HTR-8/SVneo (cell line): ENCODE results near the gene NXN.
"Not testable (repeated sequence)": the region's sequence is repeated elsewhere in the genome, so short reads cannot be mapped to it uniquely, and the experiment has no call there.

Experiments used
- DNase-seq: peaks from one replicate; pipeline ENCODE4 v3.0.0; 2011; ENCODE audit warnings: low spot score, mixed read lengths; ENCODE audit not compliant: insufficient read length
- FAIRE-seq: peaks from 2 replicates; lab custom pipeline; 2011; peaks lifted over from hg19 to GRCh38; lab: Jason Lieb, UNC

Gene NXN

DNA sequence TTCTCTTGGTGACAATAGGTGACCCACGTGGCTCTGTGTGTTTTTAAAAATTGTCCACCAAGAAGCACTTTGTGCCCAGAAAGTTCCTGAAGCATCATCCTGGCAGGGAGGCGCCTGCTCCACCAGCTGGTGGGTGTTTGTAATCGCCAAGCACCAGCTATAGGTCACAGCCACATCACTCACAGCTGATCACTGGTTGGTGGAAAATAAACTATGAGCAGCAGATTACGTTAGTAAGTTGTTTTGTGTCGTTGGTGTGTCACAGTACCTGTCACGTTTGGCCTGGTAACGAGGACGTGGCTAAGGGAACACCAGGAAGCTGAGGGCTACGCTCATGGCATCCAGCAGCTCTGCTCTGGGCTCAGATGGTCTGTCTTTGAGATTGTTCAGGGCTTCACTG lies 187.3 kb downstream of the NXN start:
- DNase-seq = no peak
- FAIRE-seq = peak; percentile 31

GRCh38 chr17:791829-792228 lies 187.7 kb downstream of the NXN start:
- no peak for FAIRE-seq
- no peak for DNase-seq

DNA sequence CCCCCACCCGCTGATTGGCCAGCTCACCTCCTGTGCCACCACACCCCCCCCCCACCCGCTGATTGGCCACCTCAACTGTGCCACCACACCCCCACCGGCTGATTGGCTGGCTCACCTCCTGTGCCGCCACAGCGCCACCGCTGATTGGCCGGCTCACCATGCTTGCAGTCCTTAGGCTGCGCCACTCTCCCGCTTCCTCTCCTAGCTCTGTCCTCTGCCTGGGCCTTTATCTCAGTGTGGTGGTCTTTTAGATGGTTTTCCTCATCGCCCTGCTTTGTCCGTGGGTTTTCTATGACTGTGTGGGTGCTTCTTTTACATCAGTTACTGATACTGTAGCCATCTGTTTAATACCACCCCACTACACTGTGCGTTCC lies 188.7 kb downstream of the NXN start:
- DNase-seq, FAIRE-seq: not testable (repeated sequence)

- peak; percentile 90 for FAIRE-seq
Observed at GRCh38 chr17:789931-790873, 189.4 kb downstream of the NXN start.

DNA sequence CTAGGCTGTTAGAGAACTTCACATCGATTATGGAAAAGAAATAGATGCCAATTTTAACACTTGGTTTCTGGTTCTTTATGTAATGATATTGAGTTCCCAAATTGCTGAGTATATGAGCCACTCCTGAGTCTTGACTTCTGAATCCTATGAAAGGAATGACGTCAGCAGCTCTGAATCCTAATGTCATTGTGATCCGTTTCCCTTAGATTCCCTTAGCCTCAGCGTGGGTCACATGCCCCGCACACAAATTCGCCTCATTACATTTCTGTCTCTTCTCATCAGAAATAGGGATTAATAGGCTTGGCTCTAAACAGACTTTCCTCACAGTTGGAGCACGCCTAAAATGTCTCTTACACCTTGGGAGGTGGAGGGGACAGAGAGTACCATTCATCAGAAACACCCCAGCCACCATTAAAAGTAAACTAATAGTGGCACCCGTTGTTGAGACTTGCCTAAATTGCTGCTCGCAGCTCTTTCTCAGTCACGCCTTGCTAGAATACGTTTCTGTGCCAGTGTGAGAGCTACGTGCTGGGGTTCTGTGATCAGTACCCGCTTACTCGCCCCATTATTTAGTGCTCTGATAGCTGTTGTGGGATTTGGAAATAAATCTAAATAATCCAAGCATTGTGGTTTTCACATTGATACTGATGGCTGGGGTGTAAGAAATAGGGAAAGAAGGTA lies 190.3 kb downstream of the NXN start:
- no peak for DNase-seq
- FAIRE-seq = no peak

More at GRCh38 chr17:789931-790873, 189.4 kb downstream of the NXN start:
- not testable (repeated sequence) for DNase-seq

DNA sequence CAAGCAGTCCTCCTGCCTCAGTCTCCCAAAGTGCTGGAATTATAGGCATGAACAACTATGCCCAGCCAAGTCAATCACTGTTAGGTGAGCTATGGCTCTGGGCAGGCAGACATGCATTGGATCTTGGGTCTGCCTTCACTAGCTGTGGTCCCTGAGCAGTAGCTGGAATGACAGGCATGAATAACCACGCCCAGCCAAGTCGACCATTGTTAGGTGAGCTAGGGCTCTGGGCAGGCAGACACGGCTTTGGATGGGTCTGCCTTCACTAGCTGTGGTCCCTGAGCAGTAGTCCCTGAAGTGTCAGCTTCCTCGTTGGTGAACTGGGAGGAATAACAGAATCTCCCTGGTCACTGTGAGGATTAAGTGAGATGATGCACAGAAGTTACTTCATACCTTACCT lies 191.0 kb downstream of the NXN start:
- DNase-seq (no peak), FAIRE-seq (peak; percentile 13)

DNA sequence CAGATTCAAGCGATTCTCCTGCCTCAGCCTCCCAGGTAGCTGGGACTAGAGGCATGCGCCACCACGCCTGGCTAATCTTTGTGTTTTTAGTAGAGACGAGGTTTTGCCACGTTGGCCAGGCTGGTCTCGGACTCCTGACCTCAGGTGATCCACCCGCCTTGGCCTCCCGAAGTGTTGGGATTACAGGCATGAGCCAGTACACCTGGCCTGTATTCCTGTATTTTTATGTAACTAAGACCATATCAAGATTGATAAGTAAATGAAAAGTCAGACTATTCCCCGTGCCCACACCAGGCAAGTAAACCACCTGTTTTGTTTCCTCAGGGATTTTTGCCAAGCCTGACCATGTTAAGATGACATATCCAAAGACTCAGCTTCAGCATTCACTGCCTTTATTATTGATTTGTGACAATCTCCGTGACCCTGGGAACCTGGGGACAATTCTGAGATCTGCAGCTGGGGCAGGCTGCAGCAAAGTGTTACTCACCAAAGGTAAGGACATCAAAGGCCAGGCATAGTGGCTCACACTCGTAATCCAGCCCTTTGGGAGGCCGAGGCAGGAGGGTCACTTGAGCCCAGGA lies 191.8 kb downstream of the NXN start:
- DNase-seq = no peak
- FAIRE-seq = no peak

- FAIRE-seq, DNase-seq: not testable (repeated sequence)
Observed at GRCh38 chr17:785901-786300, 193.7 kb downstream of the NXN start.

- FAIRE-seq = peak; percentile 80
Observed at GRCh38 chr17:784143-784542, 195.4 kb downstream of the NXN start.

GRCh38 chr17:781805-782731 lies 197.5 kb downstream of the NXN start, which contains the start of the genes GLOD4 and MRM3:
Gene GLOD4 (minus strand): TSS chr17:782280. CDS start chr17:782255, 25 bp downstream.
Gene MRM3 (plus strand): TSS chr17:782353. CDS start chr17:782379, 26 bp downstream.
- DNase-seq = peak; percentile 97
- FAIRE-seq = peak; percentile 97

More at GRCh38 chr17:784143-784542, 195.4 kb downstream of the NXN start:
- no peak for DNase-seq

- FAIRE-seq (no peak), DNase-seq (no peak)
Observed at GRCh38 chr17:778096-778495, 201.5 kb downstream of the NXN start.

GRCh38 chr17:774313-774584 lies 205.3 kb downstream of the NXN start:
- no peak for FAIRE-seq

DNA sequence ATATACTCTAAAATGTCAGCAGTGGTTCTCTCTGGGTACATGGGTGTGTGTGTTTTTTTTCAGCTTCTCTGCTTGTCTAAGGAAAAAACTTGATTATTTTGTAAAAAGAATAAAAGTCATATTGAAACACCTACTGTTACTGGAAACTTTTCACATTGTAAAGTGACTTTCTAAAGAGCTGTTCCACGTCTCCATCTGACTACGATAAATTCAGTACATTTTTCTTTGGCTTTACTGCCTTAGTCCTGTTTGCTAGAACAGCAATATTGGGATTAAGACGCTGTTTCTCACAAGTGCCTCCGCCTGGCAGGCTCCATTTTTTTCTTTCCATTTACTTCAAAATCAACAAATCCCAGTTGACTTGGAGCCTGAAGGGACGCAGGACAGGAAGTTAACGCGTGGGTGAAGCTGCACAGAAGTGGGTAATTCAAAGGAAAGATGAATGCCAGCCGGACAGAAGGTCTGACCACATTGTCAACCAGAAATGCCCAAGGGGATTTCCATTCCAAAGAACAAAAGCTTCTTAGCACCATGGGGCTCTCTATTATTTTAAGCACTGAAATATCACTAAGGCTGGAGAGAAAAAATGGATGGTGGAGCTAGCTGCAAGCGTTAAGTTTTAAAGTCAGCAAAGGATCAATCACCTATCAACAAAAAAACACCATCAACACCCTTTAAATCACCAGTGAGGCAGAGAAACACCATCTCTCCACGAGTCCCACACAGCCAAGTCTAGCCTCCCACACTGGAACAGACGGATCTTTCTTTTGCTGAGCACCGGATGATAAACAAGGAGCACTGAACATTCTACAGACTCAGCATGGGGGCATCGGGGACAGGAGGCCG lies 205.9 kb downstream of the NXN start:
- DNase-seq (no peak), FAIRE-seq (no peak)

More at GRCh38 chr17:774313-774584, 205.3 kb downstream of the NXN start:
- no peak for DNase-seq

GRCh38 chr17:773016-773415 lies 206.6 kb downstream of the NXN start:
- FAIRE-seq (no peak), DNase-seq (no peak)

DNA sequence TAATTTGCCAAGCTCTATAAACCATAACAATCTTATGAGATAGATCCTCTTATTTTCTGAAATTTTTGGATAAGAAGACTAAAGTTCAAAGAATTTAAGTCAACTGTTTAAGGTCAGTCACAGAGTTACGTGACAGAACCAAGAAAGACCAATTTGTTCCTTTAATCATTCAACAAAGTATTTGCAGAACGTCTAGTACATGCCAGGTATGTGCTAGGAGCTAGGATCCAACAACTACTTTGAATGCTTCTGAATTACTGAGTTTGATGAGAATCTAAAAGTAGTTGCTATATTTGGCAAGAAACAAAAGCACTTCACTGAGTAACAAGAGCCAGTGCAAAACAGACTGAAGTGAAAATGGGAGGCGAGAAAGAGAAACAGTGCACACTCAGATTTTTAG lies 212.5 kb downstream of the NXN start:
- DNase-seq = no peak
- FAIRE-seq = no peak

DNA sequence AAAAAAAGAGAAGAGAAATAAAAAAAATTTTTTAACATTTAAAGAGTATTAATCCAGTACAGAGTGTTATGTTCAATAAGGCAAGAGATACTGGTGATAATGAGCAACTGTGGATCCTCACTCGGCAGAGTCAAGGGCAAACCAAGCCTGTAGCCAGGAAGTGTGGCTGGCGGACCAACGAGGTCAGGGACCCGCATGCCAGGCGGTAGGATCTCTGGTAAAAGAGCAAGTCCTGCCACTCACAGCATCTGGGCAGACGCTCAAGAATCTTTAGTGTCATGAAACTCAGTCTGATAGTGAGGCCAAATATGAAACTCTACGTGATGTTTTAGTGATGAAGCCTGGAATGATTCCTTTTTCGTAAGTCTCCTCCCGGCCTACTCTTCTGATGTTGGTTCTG lies 219.2 kb downstream of the NXN start:
- FAIRE-seq (no peak), DNase-seq (no peak)

DNA sequence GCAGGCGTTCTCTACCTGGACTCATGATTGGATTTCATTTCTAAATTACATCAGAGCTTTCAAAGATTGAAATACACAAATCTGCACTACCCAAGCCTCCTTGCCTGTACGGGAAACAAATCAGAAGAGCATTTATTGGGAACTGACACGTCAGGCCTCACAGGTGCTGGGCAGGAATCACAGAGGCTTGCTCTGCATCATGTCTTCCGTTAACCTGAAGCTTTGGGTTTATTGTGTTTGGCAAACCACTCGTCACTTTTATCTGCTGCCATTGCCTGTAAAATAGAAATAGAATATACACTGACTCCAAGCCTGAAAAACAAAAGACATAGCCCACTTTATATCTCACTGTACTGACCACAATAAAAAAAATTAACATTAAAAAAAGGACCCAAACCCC lies 219.6 kb downstream of the NXN start:
- DNase-seq (no peak), FAIRE-seq (no peak)

DNA sequence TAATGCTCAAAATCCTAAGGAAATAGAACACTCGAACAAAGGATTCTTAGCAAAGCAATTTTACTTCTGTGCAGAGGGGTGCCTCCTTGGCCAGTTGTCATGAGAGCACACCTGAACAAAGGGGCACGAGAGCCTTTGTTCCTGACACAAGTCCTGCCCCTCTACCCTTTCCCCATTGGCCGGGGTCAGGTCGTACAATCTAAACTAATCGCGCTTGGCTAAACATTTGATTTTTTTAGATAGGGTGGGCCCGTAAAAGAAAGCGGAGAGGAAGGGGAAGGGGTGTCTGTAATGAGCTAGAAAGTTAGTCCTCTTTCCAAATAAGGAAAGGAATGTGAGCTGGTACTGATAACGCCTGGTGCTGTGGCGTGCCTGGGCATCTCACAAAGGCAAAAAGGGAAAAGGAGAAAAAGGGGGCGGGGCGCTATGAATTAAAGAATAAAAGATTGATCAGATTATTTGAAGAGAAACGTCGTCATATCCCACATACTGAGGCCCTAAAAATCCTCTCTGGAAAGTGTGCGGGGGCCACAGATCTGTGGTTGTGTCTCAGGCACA lies 223.5 kb downstream of the NXN start:
- not testable (repeated sequence) for FAIRE-seq, DNase-seq
